Cardiac fibroblast (primary cell): ENCODE results near the gene CACNA1A.

Experiments used
- DNase-seq, 2 donors: peaks; one replicate each; pipeline versions ENCODE4 v3.0.0 to v3.0.0-alpha.2; 2010; ENCODE audit warnings: low read depth in 2 of 2
- H3K4me3 ChIP-seq, 2 donors: replicated peaks in 1 of 2; 1 replicate in 1 of 2; 2 replicates in 1 of 2; pipeline ENCODE4 v1.5.1; 2011; ENCODE audit warnings: low read depth in 2 of 2, low read length in 2 of 2, mild to moderate bottlenecking in 2 of 2, moderate library complexity in 1 of 2
- CTCF ChIP-seq: IDR thresholded peaks from one replicate; pipeline ENCODE4 v1.5.1; 2011; ENCODE audit warnings: low read depth, mild to moderate bottlenecking, low read length, inconsistent platforms

Gene CACNA1A

GRCh38 chr19:13459351-13459750 lies 46.9 kb downstream of the CACNA1A start:
- no peak for DNase-seq
- H3K4me3 ChIP-seq: no peak overlapping the region
- TF ChIP-seq CTCF: no peak

DNA sequence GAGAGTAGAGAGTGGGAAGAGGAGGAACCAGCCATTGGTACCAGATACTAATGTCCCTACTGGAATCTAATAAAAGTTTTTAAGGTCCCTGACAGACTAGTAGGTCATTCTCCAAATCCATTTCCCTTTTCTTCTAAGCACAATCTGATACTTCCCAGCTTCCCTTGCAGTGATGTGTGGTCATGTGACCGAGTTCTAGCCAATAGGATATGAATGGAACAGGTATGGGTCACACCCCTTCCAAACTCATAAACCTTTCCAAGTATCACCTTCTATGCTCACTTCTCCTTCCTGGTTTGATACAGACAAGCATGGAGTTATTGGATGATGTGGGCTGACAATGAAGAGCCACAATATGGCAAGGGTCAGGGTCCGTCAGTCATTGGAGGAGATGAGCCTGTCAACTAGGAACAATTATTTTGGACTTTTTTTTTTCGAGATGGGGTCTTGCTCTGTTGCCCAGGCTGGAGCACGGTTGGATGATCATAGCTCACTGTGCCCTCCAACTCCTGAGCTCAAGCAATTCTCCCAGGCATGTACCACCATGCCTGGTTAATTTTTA lies 54.8 kb downstream of the CACNA1A start:
- H3K4me3 ChIP-seq: no peak overlapping the region
- TF ChIP-seq CTCF: no peak
- DNase-seq: no peak

- no peak for TF ChIP-seq CTCF
- no peak overlapping the region for H3K4me3 ChIP-seq
- no peak for DNase-seq
These were observed 58.3 kb downstream of the CACNA1A start for GRCh38 chr19:13447978-13448377.

DNA sequence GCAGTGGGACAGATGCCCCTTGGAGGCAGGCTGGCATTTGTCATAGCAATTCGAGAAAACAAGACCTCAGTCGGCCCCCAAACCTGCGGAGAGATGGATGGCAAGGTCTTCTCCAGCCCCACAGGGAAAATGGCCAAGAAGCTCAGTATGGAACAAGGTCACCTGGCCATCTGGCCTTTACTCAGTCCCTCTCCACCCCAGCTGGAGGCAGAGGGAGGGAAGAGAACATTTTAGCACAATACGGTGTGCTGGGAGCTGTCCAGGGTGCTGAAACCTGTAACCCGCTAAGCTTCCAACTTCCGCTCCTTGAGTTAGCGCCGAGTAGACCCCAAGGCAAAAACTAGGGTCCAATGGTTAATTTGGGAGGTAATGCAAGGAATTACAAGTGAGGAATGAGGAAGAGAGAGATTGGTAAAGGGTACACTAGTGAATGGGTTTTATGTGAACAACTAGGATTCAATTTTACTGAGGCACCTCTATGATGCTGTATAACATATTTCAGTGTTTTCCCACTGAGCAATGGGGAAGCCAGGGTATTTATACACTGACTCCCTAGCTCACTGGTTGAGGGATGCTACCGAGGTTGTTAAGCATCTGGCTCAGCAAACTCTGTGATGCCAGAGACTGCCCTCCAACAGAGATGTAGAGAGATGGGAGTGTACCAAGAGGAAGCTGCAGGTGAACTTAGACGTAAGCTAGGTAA lies 64.3 kb downstream of the CACNA1A start:
- no peak overlapping the region for H3K4me3 ChIP-seq
- DNase-seq: peak; percentile 41 to 42
- no peak for TF ChIP-seq CTCF

DNA sequence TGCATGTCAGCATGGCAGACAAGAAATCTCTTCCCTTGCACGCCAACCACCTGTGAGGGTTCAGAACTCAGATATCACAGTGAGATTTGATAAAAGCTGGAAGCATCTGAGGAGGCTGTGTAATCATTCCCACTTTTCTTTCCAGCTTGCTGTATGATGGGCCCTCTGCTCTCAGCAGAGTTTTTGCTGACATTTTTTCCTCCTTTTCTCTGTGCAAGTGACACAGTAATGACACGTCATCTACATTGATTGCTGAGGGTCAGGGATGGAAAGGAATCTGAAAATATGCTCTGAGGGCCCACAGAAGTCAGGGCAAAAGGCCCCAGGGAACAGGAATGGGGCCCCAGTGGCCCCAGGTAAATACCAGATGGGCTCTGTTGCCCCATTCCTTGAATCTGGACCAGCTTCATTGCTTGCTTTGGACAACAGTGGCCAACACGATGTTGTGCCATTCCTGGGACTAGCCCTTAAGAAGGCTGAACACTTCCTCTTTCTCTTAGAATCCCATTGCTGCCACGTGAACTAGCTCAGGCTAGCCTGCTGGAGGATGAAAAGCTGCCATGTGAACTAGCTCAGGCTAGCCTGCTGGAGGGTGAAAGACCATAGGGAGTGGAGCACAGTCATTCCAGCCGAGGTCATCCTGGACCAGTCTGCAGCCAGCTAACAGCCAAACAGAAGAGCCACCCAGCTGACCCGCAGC lies 68.2 kb downstream of the CACNA1A start:
- no peak for DNase-seq
- TF ChIP-seq CTCF: no peak
- no peak overlapping the region for H3K4me3 ChIP-seq

DNA sequence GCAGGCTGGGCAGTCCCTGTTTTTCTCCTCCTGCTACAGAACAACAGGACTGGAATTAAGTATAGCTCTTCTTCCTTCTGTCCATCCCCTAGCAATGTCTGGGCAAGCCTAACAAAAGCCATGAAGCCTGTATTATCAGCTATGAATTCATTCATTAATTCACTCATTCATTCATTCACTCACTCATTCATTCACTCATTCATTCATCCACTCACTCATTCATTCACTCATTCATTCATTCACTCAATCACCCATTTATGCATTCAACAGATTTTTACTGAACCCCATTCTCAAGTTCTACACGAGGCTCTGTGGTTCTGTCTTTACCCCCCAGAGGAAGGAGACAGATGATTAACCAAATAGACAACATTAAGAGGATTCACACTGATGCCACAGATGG lies 69.9 kb downstream of the CACNA1A start:
- no peak for DNase-seq
- H3K4me3 ChIP-seq: no peak overlapping the region
- no peak for TF ChIP-seq CTCF
